Cardiac fibroblast (primary cell): ENCODE measurements around the gene GJD2.

Experiments
- DNase-seq, 2 donors: peaks; one replicate each; pipeline versions ENCODE4 v3.0.0 to v3.0.0-alpha.2; 2010; ENCODE audit warnings: low read depth in 2 of 2
- H3K4me3 ChIP-seq, 2 donors: replicated peaks in 1 of 2; 1 replicate in 1 of 2; 2 replicates in 1 of 2; pipeline ENCODE4 v1.5.1; 2011; ENCODE audit warnings: low read depth in 2 of 2, low read length in 2 of 2, mild to moderate bottlenecking in 2 of 2, moderate library complexity in 1 of 2
- TF ChIP-seq, protein P1 (sequence below): IDR thresholded peaks from one replicate; pipeline ENCODE4 v1.5.1; 2011; ENCODE audit warnings: low read depth, mild to moderate bottlenecking, low read length, inconsistent platforms

Gene GJD2

DNA sequence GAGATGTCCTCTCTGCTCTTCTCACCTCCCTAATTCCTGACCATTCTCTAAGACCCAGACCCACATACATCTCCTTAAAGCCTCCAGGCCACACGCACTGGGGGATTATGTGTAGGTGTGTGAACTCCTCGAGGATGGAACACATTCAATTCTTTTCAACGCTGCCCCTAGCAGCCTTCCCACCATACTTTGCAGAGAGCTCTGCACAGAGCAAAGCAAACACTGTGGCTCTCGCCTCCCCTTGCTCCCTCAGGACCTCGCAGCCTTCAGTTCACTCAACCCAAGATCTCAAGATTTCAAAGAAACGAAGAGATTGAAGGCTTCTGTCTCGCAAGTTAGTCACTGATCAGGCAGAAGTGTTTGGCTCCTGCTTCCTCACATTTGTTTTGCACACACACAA, 34.5 kb upstream of the GJD2 start:
- H3K4me3 ChIP-seq = no peak overlapping the region
- no peak for DNase-seq
- TF ChIP-seq, protein P1, sequence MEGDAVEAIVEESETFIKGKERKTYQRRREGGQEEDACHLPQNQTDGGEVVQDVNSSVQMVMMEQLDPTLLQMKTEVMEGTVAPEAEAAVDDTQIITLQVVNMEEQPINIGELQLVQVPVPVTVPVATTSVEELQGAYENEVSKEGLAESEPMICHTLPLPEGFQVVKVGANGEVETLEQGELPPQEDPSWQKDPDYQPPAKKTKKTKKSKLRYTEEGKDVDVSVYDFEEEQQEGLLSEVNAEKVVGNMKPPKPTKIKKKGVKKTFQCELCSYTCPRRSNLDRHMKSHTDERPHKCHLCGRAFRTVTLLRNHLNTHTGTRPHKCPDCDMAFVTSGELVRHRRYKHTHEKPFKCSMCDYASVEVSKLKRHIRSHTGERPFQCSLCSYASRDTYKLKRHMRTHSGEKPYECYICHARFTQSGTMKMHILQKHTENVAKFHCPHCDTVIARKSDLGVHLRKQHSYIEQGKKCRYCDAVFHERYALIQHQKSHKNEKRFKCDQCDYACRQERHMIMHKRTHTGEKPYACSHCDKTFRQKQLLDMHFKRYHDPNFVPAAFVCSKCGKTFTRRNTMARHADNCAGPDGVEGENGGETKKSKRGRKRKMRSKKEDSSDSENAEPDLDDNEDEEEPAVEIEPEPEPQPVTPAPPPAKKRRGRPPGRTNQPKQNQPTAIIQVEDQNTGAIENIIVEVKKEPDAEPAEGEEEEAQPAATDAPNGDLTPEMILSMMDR = no peak

GRCh38 chr15:34786206-34786605, 31.4 kb upstream of the GJD2 start:
- no peak for DNase-seq
- H3K4me3 ChIP-seq = no peak overlapping the region
- TF ChIP-seq, protein P1 = no peak

DNA sequence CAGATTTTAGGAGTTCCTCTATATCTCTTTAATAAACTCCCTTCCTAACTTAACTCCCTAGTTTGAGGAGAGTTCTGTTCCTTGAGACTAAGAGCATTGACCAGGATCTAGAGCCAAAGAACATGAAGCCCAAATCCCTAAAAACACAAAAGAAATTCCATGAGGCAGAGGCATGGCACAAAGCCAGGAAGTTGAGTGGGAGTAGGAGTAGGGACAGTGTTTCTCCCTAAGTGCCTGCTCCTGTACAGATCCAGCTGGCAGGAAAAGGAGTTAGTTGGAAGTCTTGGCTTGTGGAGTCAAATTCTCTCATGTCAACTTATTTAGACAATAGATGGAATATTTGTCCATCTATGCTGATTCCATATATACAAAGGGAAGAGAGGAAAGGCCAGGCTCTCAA, 29.2 kb upstream of the GJD2 start:
- TF ChIP-seq, protein P1 = no peak
- peak in 1 of 2 donors; percentile 20 for DNase-seq
- H3K4me3 ChIP-seq = no peak overlapping the region

- no peak overlapping the region for H3K4me3 ChIP-seq
- TF ChIP-seq, protein P1 = no peak
- DNase-seq = no peak
Observed at GRCh38 chr15:34783431-34783830, 28.6 kb upstream of the GJD2 start.

GRCh38 chr15:34782901-34783300, 28.1 kb upstream of the GJD2 start:
- TF ChIP-seq, protein P1 = no peak
- no peak overlapping the region for H3K4me3 ChIP-seq
- DNase-seq = no peak

DNA sequence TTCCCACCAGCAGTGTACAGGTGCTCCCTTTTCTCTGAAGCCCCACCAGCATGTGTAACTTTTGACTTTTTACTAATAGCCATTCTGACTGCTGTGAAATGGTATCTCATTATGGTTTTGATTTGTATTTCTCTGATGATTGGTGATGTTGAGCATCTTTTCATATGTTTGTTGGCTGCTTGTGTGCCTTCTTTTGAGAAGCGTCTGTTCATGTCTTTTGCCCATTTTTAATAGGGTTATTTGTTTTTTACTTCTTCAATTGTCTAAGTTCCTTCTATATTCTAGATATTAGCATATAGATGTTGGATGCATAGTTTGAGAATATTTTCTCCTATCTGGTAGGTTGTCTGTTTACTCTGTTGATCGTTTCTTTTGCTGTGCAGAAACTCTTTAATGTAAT, 25.9 kb upstream of the GJD2 start:
- TF ChIP-seq, protein P1 = no peak
- DNase-seq = no peak
- no peak overlapping the region for H3K4me3 ChIP-seq

GRCh38 chr15:34776606-34777105, 21.9 kb upstream of the GJD2 start:
- TF ChIP-seq, protein P1 = no peak
- no peak for DNase-seq
- no peak overlapping the region for H3K4me3 ChIP-seq
